Adrenal gland (tissue), 5 donors: Measurements from ENCODE around the gene TAP2.

Source experiments
- POLR2A ChIP-seq, 2 donors: fragments of 450-650 bp; IDR thresholded peaks; one replicate each; pipeline ENCODE4 v1.6.1; 2017; ENCODE audit warnings: antibody characterized with exemption in 2 of 2, mild to moderate bottlenecking in 2 of 2, moderate library complexity in 1 of 2
- TF ChIP-seq, protein P1 (sequence below), 6 experiments: fragments of 450-650 bp in 4 of 6; fragments of 200-600 bp in 2 of 6; sonication (generic) in 1 of 6; IDR thresholded peaks; 1 replicate in 5 of 6; 2 replicates in 1 of 6; pipeline versions ENCODE4 v1.5.1 to v1.8.0; 2016 to 2021; ENCODE audit warnings: antibody characterized with exemption in 6 of 6, mild to moderate bottlenecking in 2 of 6, moderate library complexity in 1 of 6
- donor health status: DM: no; HTN: no; CAD: no.

DNA sequence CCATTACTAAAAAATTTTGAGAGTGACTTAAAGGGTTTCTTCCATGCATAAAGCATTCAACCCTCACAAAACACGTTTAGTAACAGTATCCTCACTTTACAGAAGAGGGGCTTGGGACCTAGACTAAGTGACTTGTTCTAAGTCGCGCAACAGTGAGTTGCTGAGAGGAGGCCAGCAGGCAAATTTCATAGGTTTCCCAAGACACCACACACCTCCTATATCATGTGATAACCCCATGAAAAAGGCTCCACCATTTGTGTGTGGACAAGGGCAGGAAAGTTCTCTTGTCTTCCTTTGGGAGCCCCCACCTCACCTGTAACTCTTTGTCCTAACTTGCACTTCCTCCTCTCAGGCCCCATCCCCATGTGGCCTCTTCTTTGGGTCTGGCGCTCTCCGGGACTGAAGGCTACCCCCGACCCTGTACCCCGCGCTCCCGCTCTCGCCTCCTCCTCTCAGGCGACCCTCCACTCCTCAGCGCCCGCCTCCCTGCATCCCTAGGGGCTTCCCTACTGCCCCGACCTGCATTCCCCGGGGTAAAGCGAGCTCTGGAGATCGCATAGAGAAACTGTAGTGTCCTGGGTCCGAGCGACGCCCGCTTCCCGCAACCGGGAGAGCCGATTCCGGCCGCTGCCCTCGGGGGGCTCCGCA, 4.9 kb upstream of the TAP2 start:
- TF ChIP-seq, protein P1, sequence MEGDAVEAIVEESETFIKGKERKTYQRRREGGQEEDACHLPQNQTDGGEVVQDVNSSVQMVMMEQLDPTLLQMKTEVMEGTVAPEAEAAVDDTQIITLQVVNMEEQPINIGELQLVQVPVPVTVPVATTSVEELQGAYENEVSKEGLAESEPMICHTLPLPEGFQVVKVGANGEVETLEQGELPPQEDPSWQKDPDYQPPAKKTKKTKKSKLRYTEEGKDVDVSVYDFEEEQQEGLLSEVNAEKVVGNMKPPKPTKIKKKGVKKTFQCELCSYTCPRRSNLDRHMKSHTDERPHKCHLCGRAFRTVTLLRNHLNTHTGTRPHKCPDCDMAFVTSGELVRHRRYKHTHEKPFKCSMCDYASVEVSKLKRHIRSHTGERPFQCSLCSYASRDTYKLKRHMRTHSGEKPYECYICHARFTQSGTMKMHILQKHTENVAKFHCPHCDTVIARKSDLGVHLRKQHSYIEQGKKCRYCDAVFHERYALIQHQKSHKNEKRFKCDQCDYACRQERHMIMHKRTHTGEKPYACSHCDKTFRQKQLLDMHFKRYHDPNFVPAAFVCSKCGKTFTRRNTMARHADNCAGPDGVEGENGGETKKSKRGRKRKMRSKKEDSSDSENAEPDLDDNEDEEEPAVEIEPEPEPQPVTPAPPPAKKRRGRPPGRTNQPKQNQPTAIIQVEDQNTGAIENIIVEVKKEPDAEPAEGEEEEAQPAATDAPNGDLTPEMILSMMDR (IDR thresholded peaks at IDR 0.05) = no peak
- TF ChIP-seq POLR2A (IDR thresholded peaks at IDR 0.05) = peak in 1 of 2 donors; percentile 6
